ENCODE results near the gene MAPK1.
"Not testable (repeated sequence)": the region's sequence is repeated elsewhere in the genome, so short reads cannot be mapped to it uniquely, and the experiment has no call there.

The MAPK1 gene

DNA sequence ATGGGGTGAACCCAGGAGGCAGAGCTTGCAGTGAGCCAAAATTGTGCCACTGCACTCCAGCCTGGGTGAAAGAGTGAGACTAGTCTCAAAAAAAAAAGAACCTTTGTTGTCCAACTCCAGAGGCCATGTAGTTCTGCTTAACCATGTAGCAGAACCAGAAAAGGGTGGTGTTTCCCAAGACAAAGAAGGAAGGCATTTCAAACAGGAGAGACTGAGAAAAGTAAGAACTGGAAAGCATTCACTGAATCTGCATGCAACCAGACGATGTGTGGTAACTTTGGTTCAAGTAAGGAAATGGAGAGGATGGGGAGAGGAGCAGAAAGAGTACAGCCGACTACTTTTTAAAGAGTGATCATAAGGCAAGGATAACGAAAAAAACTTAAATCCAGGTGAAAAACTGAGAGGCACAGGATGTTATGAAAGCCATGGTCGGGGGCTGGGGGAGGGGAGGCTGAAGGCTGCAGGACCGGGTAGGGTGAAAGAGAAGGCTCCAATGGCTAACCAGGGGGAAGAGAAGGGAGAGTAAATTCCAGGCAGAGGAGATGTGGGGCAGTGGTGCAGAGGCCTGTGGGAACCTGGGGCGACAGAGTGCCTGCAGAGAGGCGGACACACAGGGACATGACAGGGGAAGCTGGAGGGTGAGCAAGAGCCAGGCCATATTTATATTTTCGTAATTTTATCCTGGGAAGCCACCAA is 48.8 kb downstream of the MAPK1 start:
- DNase-seq: peak; percentile 32 to 72 (median 58)

DNA sequence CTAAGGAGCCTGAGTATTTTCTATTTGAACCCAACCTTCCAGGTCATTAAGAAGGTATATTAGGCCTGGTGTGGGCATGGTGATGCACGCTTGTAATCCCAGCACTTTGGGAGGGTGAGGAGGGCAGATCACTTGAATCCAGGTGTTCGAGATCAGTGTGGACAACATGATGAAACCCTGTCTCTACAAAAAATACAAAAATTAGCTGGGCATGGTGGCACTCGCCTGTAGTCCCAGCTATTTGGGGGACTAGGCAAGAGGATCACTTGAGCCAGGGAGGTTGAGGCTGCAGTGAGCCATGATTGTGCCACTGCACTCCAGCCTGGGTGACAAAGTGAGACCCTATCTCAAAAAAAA is 50.0 kb downstream of the MAPK1 start:
- not testable (repeated sequence) for DNase-seq

DNA sequence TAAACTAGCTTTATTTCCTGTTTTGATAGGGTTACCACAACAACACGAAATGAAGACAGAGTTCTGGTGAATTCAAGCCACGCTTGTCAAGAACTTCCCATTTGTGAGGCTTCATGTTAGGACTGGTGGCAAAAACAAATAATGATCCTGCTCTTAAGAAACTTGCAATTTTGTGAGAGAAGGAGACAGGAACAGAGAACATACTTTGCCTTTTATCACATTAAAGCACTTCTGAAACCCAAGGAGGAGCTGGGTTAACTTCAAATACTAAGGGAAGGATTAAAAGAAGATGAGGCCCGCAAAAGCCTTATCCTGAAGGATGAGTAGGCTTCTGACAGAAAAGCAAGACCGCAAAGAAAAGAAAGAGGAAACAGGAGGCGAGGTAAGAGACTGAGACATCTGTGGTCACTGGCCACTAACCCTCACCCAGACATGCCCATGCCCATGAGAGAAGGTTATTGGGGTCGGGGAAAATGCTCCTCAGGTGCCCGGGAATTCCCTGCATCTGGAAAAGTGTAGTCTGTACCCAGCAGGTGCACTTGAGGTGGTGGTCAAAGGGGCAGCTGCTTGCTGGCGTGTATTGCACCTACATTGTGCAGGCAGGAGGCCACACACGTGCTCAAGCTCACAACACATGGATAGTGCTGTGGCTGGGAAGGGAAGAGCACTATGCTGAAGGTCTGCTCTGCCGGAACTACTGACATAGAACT is 50.5 kb downstream of the MAPK1 start:
- peak; percentile 79 to 95 (median 91) for DNase-seq

DNA sequence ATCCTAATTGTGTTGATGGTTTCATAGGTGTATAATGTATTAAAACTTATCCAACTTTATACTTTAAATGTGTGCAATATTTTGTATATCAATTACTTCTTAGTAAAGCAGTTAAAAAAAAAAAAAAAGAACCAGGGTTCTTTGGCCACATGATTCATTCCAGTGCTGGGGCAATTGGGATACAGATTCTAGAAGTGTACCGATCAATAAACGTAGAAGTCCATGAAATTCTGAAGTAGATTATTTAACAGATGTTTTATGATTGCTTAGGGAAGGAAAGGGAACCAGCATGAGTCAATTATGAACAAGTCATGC is 51.0 kb downstream of the MAPK1 start:
- no peak for DNase-seq

DNA sequence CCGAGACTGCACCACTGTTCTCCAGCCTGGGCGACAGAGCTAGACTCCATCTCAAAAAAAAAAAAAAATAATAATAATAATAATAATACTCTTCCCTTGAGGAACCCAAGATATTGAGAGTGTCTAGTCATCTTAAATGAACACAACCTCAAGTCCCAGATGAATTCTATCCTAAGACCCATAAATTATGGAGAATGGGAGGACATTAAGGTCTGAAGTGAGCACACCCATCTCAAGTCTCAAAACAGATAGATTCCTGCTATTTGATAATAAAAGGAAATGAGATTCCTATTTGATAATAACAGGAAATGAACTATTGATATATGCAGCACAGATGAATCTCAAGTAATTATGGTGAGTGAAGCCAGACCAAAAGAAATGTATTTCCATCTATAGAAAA is 51.5 kb downstream of the MAPK1 start:
- DNase-seq: no peak

DNA sequence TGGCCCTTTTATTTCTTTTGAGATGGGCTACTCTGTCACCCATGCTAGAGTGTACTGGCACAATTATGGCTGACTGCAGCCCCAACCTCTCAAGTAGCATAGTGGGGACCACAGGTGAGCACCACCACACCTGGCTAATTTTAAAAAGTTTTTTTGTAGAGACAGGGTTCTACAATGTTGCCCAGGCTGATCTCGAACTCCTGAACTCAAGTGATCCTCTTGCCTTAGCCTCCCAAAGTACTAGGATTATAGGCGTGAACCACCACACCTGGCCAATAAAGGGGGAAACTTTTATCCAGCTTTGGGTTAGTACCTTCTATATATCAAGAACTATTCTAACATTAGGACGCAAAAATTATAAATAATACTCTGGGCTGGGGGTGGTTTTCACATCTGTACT is 52.1 kb downstream of the MAPK1 start:
- no peak for DNase-seq

DNA sequence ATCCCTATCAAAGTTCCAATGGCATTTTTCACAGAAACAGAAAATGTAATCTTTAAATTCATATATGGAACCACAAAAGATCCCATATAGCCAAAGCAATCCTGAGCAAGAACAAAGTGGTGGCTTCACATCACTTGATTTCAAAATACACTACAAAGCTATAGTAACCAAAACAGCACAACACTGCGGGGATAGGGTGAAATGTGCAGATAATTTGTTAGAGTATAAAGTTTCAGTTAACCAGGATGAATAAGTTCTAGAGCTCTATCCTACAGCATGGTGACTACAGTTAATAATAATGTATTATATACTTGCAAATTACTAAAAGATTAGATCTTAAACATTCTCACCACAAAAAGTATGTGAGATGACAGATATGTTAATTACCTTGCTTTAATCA is 55.5 kb downstream of the MAPK1 start:
- DNase-seq: no peak

DNA sequence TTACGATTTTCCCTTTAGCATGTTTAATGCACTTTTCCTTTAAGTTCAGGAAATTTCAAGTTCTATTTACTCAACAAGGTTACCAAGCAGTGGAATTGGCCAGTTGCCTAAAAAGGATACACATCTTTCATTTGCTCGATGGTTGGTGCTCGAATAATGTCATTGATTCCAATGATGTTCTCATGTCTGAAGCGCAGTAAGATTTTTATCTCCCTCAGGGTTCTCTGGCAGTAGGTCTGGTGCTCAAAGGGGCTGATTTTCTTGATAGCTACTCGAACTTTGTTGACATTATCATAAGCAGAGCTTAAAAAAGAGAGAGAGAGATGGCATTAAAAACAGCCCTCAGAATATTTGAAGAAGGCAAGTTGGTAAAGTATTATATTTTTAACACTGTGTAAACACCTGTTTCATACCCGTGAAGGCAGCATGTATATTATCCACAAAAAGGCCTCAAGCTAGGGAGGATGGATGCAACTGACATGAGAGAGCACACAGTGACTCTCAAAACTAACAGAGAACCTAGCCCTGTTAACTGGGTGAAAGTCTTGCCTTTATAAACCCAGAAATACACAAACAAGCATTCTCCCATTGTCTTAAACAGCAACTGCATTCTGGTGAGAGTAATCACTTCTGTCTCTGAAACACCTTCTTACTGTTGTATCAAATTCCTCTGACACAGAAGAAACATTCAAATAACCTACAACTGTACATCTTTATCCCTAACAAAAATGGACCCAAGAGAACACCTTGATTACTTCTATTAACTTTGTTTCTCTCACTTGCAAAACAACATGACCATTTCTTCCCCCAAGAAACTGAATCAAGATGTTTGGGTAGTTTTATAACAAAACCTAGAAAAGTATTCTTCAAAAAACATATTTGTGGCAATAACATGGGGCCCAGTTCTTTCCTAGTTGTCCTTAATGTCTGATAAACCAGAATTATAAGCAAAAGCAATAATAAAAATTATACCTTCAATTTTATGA is 59.6 kb downstream of the MAPK1 start:
- no peak for DNase-seq

DNA sequence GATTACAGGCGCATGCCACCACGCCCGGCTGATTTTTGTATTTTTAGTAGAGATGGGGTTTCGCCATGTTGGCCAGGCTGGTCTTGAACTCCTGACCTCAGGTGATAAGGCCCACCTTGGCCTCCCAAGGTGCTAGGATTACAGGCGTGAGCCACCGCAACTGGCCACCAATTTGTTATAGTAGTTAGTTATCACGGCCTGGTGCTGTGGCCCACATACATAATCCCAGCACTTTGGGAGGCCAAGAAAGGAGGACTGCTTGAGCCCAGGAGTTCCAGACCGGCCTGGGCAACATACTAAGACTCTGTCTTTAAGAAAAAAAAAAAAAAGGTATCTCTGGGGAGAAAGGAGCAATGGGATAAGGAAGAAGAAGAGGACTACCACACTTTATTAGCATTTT is 62.1 kb downstream of the MAPK1 start:
- not testable (repeated sequence) for DNase-seq

DNA sequence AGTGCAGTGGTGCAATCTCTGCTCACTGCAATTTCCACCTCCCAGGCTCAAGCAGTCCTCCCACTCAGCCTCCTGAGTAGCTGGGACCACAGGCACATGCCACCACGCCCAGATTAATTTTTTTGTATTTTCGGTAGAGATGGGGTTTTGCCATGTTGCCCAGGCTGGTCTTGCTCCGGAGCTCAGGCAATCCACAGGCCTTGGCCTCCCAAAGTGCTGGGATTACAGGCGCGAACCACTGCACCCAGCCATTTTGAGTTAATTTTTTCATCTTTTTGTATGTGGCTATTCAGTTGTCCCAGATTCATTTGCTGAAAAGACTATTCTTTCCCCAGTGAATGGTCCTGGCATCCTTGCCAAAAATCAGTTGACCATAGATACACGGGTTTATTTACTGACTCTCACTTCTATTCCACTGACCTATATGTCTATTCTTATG is 63.6 kb downstream of the MAPK1 start:
- peak in 3 of 4 experiments; percentile 39 to 57 (median 42) for DNase-seq

DNA sequence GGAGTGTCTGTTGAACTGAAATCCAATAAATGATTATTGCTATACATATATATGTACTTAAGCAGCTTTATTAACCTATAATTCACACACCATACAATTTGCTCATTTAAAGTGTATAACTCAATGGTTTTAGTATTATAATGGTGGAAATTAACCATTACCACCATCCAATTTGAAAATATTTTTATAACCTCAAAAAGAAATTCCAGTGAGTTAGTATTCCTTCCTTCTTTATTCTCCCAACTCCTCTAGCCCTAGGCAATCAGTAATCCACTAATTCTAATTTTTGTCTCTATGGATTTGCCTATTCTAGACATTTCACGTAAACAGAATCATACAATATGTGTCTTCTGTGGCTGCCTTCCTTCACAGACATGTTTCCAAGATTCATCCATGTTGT is 64.8 kb downstream of the MAPK1 start:
- DNase-seq: no peak

DNA sequence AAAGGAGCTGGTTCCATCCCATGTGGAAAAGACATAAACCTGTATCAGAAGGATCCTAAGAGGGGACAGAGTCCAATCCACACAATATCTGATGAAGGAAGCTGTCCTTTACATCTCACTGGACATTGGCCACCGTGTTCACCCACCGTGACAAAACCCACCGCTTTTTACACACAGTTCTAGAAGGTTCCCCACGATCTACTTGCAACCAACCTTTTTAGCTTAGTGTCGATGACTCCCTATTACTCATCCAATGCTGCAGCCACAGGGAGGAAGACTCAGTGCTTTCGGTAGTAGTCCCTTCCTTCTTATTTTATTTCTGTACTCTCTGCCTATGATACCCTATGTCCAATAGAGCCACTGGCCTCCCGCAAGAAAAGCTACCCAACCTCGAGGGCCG is 65.4 kb downstream of the MAPK1 start:
- peak in 3 of 4 experiments; percentile 12 to 49 (median 42) for DNase-seq

DNA sequence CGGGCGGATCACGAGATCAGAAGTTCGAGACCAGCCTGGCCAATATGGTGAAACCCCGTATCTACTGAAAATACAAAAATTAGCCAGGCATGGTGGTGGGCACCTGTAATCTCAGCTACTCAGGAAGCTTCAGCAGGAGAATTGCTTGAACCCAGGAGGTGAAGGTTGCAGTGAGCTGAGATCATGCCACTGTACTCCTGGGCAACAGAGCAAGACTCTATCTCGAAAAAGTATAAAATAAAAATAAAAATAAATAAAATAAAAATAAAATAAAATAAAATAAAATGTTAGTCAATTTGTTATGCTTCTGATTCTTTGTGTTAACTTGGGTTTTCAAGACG is 66.2 kb downstream of the MAPK1 start:
- not testable (repeated sequence) for DNase-seq

DNA sequence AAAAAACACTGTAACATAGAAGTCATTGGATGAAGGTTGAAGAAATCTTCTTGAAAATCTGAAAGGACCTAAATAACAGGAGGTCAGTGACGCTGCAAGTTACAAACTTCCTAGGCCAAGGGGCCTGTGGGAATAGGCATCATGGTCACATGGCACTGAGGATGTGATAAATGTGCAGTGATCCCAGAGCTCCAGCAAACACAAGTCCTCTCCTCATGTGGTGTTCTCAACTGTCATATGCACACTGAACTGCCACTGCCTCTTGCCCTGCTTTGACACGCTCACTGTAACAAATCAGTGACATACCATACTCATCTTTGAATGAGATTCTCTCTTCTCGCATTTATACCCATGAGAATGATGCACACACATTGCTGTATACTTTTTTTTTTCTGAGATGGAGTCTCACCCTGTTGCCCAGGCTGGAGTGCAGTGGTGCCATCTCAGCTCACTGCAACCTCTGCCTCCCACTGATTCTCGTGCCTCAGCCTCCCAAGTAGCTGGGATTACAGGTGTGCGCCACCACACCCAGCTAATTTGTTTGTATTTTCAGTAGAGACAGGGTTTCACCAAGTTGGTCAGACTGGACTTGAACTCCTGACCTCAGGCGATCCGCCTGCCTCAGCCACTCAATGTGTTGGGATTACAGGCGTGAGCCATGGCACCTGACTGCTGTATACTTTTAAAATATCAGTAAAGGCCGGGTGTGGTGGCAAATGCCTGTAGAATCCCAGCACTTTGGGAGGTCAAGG is 66.7 kb downstream of the MAPK1 start:
- no peak for DNase-seq

DNA sequence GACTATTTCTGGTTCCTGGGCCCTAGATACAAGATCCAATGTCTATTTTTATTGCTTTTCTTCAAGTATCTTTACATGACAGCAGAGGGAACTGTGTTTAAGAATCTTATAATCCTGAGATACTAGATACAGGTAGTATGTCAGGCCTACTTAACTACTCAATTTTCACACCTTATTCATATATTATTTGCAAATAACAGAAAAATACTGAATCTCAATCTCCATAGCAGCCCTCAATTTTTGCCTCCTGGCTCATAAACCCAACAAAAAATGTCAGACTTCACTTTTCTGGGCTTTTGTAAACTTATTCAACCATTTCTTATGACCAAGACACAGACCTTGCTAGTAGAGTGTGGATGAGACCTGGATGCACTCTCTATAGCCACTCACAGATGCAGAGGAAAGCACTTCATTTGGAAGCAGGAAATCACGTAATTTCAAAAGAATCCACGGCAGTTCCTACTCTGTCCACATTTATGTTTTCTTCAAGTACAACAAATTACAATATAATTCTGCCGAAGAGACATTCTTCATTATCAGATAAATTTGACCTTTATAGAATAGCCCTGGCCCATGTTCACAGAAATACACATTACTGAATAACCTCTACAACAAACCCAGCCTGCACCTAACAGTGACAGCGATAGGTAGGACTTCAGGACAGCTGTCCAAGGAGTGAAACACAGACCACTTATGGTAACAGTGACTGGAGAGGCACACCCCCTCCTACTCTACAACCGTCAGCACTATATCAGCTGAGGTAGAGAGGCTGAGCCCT is 69.8 kb downstream of the MAPK1 start:
- DNase-seq: no peak

DNA sequence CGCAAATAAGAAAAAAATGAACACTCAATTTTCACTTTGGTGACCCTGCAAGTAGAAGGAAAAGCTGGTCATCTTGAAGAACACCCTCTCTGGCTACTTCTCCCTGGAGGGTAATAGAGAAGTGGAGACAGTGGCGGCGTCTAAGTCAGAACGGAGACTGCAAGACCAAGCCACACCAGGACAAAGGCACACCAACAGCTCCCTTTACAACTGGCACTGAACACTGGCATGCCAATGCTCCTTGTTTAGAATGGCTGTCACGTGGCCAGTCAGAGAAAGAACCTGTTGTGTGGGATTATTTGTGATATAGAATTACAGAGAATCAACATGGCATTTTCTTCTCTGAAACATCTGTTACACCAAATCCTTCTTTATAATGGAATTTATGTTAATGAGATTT is 70.6 kb downstream of the MAPK1 start:
- DNase-seq: peak in 3 of 4 experiments; percentile 36 to 41 (median 37)

DNA sequence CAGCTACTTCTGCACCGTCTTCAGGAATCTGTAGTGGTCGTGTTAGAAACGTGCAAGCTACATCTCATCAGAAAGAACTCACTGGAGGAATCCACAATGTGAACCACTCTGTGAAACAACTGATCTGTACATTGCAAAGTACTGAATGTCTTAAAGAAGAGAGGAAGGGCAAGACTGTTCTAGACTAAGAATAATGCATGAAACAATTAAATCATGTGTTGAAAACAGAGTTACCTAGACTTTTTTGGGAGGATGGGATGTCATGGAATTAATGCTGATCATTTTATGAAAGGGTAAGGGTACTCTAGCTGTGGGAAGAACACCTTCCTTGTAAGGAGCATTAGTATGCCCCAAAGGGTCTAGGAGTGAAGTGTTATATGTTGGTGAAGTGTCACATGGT is 71.2 kb downstream of the MAPK1 start:
- DNase-seq: no peak

DNA sequence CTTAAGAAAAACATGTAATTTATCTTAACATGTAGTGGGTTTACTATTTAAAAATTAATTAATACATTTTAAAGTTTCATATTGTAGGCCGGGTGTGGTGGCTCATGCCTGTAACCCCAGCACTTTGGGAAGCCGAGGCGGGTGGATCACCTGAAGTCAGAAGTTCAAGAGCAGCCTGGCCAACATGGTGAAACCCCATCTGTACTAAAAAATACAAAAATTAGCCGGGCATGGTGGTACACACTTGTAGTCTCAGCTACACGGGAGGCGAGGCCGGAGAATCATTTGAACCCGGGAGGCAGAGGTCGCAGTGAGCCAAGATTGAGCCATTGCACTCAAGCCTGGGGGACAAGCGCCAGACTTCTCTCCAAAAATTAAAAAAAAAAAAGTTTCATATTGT is 73.7 kb downstream of the MAPK1 start:
- not testable (repeated sequence) for DNase-seq

DNA sequence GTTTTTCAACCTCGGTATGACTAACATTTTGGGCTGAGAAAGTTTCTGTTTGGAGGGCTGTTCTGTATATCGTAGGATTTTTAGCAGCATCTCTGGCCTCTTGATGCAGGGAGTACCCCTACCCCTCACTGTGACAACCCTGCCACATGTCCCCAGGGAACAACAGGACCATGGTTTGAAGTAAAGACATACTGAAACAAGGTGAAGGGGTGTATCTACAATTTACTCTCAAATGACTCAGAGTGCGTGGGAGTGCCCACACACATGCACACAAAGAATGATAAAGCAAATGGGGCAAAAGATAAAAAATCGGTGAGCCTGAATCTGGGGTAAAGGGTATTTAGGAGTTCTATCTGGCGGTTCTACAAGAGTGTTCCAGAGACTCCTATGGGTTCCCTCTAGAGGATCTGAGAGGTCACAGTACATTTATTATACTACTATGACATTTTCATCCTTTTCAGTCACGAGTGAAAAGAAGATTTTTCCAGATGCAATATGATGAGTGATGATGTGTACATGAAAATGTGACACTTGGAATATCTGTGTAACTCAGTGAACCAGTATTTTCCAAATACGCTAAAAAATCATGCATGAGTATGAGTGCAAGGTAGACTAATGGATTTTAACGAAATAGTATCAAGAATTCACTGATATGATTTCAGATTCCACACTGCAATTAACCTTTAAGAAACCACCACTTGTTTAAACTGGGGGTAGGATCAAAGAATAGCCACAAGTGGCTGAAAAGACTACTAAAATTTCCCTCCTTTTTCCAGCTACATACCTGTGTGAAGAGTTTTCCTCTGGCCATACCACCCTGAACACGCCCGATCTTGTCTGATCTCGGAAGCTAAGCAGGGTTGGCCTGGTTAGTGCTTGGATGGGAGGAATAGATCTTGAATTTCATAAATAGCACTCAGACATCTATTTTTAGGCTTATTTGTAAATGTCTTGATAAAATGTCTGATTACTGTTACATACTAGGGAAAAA is 75.5 kb downstream of the MAPK1 start:
- DNase-seq: peak in 1 of 4 experiments; percentile 11

DNA sequence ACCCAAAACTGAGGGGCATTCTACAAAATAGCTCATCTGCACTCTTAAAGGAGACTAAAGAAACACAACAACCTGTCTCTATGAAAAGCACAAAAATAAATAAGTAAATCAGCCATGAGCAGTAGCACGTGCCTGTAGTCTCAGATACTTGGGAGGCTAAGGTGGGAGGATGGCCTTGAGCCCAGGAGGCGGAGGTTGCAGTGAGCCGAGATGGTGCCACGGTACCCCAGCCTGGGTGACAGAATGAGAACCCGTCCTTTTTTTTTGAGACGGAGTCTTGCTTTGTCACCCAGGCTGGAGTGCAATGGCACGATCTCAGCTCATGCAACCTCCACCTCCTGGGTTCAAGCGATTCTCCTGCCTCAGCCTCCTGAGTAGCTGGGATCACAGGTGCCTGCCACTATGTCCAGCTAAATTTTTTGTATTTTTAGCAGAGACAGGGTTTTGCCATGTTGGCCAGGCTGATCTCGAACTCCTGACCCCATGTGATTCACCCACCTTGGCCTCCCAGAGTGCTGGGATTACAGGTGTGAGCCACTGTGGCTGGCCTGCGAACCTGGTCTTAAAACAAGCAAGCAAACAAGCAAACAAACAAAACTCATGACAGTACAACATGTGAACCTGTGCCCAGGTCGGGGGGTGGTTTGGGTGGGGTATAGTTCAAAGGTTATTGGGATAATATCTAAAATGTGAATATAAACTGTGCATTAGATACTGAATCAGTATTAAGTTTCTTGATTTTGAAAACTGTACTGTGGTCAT is 76.4 kb downstream of the MAPK1 start:
- DNase-seq: not testable (repeated sequence)
